Muscle of leg (tissue), 11 donors: ENCODE data around the gene DSTN. TPM values are rescaled to one million over a fixed set of nuclear protein-coding genes. Genes with fewer than 3 reads are reported as not detected.

Source experiments
- DNase-seq: peaks from one replicate; pipeline ENCODE4 v3.0.0; 2013
- H3K27ac ChIP-seq: one replicate; pipeline ENCODE4 v1.5.1; 2013; ENCODE audit warnings: mild to moderate bottlenecking, low read length, control low read depth
- H3K27me3 ChIP-seq: one replicate; pipeline ENCODE4 v1.6.1; 2013; ENCODE audit warnings: low read length; ENCODE audit not compliant: control insufficient read depth, insufficient read depth
- H3K36me3 ChIP-seq: one replicate; pipeline ENCODE4 v1.6.1; 2013; ENCODE audit warnings: low read length; ENCODE audit not compliant: control insufficient read depth, insufficient read depth
- H3K4me1 ChIP-seq: one replicate; pipeline ENCODE4 v1.6.1; 2013; ENCODE audit warnings: low read length; ENCODE audit not compliant: control insufficient read depth, insufficient read depth
- H3K4me3 ChIP-seq: one replicate; pipeline ENCODE4 v1.5.1; 2013; ENCODE audit warnings: low read length, control low read depth
- H3K9me3 ChIP-seq: replicated peaks from 2 replicates; pipeline ENCODE4 v1.6.1; 2013; ENCODE audit warnings: low read depth, low read length; ENCODE audit not compliant: control insufficient read depth
- WGBS: methylation state at CpG from one replicate; pipeline ENCODE4 v1.1.5; 2013; ENCODE audit warnings: missing lambda C conversion rate; ENCODE audit not compliant: insufficient coverage; 5-methylcytosine and 5-hydroxymethylcytosine counted together
- polyA plus RNA-seq, 8 donors: library from polyadenylated mRNA; unstranded; fragments of 120-200 nt; gene quantifications; one replicate each; pipeline versions ENCODE4 v1.2.1 to v1.2.3, GENCODE V29; 2013; ENCODE audit warnings: inconsistent platforms in 1 of 8, low replicate concordance in 1 of 8; ENCODE audit not compliant: insufficient read length in 8 of 8, insufficient read depth in 1 of 8
- total RNA-seq: library from RNA; stranded (reverse); fragments of 120-200 nt; gene quantifications from one replicate; pipeline ENCODE4 v1.2.4, GENCODE V29; 2013

The DSTN gene
- total and polyA plus RNA-seq, 9 donors: 145 to 256 (median 243) TPM

GRCh38 chr20:17643531-17644188, 73.8 kb downstream of the DSTN start:
- peak; percentile 62 for DNase-seq
- Histone ChIP-seq H3K36me3 (peaks cover 61% of the 10 kb centered on the region), H3K4me3 (no peak overlapping the region), H3K27me3 (no peaks in the 10 kb centered on the region), H3K4me1 (peaks cover 72% of the 10 kb centered on the region), H3K9me3 (no peaks in the 10 kb centered on the region), H3K27ac (no peak overlapping the region)
- WGBS: 21% methylated on average over 6 of the region's 10 CpGs

- Histone ChIP-seq H3K9me3 (no peaks in the 10 kb centered on the region), H3K27me3 (no peaks in the 10 kb centered on the region), H3K4me3 (no peak overlapping the region), H3K27ac (no peak overlapping the region), H3K4me1 (peaks cover 71% of the 10 kb centered on the region), H3K36me3 (peaks cover 53% of the 10 kb centered on the region)
- 33% methylated on average over 9 of the region's 13 CpGs for WGBS
- no peak for DNase-seq
Observed at GRCh38 chr20:17644451-17644850, 74.6 kb downstream of the DSTN start.

GRCh38 chr20:17645010-17645409, 75.1 kb downstream of the DSTN start:
- peaks cover 53% of the 10 kb centered on the region for H3K36me3 ChIP-seq

GRCh38 chr20:17645546-17646208, 75.8 kb downstream of the DSTN start:
- Histone ChIP-seq H3K27ac (peak overlapping the region; percentile 20), H3K9me3 (no peaks in the 10 kb centered on the region), H3K27me3 (no peaks in the 10 kb centered on the region), H3K4me1 (peaks cover 82% of the 10 kb centered on the region), H3K4me3 (no peak overlapping the region), H3K36me3 (peaks cover 53% of the 10 kb centered on the region)
- no peak for DNase-seq
- WGBS: 66% methylated on average over 10 of the region's 10 CpGs

More at GRCh38 chr20:17645010-17645409, 75.1 kb downstream of the DSTN start:
- DNase-seq: no peak
- H3K27ac ChIP-seq: no peak overlapping the region
- H3K9me3 ChIP-seq: no peaks in the 10 kb centered on the region
- H3K4me3 ChIP-seq: no peak overlapping the region
- 61% methylated on average over 7 of the region's 14 CpGs for whole genome bisulfite sequencing
- peaks cover 76% of the 10 kb centered on the region for H3K4me1 ChIP-seq
- H3K27me3 ChIP-seq: no peaks in the 10 kb centered on the region

GRCh38 chr20:17646209-17646960, 76.5 kb downstream of the DSTN start:
- Histone ChIP-seq H3K27me3 (no peaks in the 10 kb centered on the region), H3K9me3 (no peaks in the 10 kb centered on the region), H3K36me3 (peaks cover 46% of the 10 kb centered on the region), H3K27ac (peak overlapping the region; percentile 20), H3K4me1 (peaks cover 82% of the 10 kb centered on the region), H3K4me3 (no peak overlapping the region)
- WGBS: 35% methylated on average over 13 of the region's 14 CpGs
- peak; percentile 59 for DNase-seq

GRCh38 chr20:17646961-17647301, 77.1 kb downstream of the DSTN start:
- Histone ChIP-seq H3K27me3 (no peaks in the 10 kb centered on the region), H3K4me1 (peaks cover 82% of the 10 kb centered on the region), H3K36me3 (peaks cover 41% of the 10 kb centered on the region), H3K9me3 (no peaks in the 10 kb centered on the region), H3K4me3 (no peak overlapping the region), H3K27ac (no peak overlapping the region)
- peak; percentile 60 for DNase-seq
- WGBS: 0% methylated on average over 1 of the region's 5 CpGs

- Histone ChIP-seq H3K36me3 (peaks cover 39% of the 10 kb centered on the region), H3K4me1 (peaks cover 82% of the 10 kb centered on the region), H3K27ac (no peak overlapping the region), H3K4me3 (no peak overlapping the region), H3K27me3 (no peaks in the 10 kb centered on the region), H3K9me3 (no peaks in the 10 kb centered on the region)
- no peak for DNase-seq
- 41% methylated on average over 7 of the region's 20 CpGs for WGBS
Observed at GRCh38 chr20:17647391-17648314, 77.8 kb downstream of the DSTN start.

- Histone ChIP-seq H3K4me3 (no peak overlapping the region), H3K27ac (no peak overlapping the region), H3K36me3 (peaks cover 38% of the 10 kb centered on the region), H3K9me3 (no peaks in the 10 kb centered on the region), H3K4me1 (peaks cover 85% of the 10 kb centered on the region), H3K27me3 (no peaks in the 10 kb centered on the region)
- DNase-seq: no peak
- 63% methylated on average over 4 of the region's 10 CpGs for WGBS
Observed at GRCh38 chr20:17648315-17648646, 78.4 kb downstream of the DSTN start.

GRCh38 chr20:17648791-17649730, 79.2 kb downstream of the DSTN start:
- 30% methylated on average over 6 of the region's 20 CpGs for WGBS
- Histone ChIP-seq H3K27ac (no peak overlapping the region), H3K27me3 (no peaks in the 10 kb centered on the region), H3K4me3 (no peak overlapping the region), H3K9me3 (no peaks in the 10 kb centered on the region), H3K36me3 (peaks cover 35% of the 10 kb centered on the region), H3K4me1 (peaks cover 77% of the 10 kb centered on the region)
- DNase-seq: no peak
